Measurements from ENCODE around the gene SHMT1. TPM values are rescaled to one million over a fixed set of nuclear protein-coding genes. Genes with fewer than 3 reads are reported as not detected.

SHMT1 gene
- polyA plus RNA-seq, 1 donor = 9.9 TPM

DNA sequence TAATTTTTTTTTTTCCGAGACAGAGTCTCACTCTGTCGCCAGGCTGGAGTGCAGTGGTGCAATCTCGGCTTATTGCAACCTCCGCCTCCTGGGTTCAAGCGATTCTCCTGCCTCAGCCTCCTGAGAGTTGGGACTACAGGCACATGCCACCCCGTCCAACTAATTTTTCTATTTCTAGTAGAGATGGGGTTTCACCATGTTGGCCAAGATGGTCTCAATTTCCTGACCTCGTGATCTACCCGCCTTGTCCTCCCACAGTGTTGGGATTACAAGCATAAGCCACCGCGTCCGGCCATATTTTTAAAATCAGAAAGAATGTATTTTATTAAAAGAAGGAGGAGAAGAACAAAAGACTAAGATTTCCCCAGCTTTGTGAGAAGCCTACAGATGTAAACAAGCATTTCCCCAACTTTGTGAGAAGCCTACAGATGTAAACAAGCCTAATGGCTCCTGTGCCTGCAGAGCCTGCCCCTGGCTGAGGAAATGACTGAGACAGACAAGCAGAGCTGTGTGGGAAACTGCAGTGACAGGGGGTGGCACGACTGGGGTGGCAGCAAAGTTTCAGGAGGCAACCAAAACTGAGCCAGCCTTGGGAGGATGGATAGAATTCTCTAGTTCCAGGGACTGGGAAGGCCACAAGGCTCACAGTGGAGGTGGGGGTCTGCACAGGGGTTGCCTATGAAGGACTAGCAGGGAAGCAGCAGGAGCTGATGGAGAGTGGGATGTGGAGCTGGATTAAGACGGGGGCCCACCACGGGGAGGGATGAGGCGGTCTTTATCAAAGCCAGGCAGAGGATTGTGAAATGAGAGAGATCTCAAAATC lies 71.4 kb downstream of the SHMT1 start:
- DNase-seq (ENCODE audit: low read depth) = no peak

DNA sequence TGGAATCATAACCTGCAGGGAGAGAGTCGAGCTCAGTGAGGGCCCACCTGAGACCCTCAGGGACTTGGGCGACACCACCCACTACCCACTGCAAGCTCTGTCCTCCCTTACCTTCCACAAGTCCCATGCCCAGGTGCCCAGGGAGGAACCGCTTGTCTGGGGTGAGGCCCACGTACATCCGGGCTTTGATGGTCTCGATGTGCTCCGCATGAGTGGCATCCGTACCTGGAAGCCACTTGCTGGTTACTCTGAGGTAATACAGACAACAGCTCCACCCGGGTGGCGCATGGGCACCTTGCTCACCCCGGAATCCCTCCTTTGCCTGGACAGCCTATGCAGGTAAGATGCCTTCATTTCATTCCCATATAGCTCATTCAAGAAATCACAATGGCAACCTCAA lies 78.1 kb downstream of the SHMT1 start:
- DNase-seq (ENCODE audit: low read depth) = no peak

DNA sequence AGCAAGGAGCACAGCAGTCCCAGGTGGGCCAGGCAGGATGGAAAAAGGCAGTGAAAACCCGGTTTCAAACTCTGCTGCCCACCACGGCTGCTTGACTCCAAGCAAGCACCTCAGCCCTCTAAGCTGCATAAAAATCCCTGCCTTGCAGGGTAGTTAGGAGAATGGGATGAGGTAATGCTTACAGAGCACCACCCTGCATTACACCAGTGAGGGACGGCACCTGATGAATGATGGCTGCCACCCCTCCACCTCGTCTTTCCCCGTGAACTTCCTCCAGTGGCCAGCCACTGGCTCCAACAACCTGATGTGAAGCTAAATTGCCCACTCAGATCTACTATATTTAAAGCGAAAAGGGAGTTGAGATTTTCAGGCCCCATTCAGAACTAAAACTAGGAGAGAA lies 81.6 kb downstream of the SHMT1 start:
- no peak for DNase-seq (ENCODE audit: low read depth)

- DNase-seq (ENCODE audit: low read depth) = no peak
Measured at GRCh38 chr17:18280766-18281371, 82.5 kb downstream of the SHMT1 start.

GRCh38 chr17:18280249-18280648 lies 83.1 kb downstream of the SHMT1 start:
- no peak for DNase-seq (ENCODE audit: low read depth)

DNA sequence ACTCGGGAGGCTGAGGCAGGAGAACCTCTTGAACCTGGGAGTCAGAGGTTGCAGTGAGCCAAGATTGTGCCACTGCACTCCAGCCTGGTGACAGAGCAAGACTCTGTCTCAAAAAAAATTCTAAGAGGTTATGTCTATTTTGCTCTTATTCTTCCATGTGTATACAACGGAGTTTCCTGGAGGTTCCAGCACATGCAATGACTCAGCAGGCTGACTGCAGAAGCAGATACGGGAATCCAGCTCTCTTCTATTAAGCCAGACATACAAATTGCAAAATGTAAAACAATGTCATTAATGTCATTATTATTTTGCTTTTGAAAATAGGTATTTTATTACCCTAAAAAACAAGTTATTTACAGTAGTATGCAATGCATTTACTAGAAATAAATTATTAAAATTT lies 84.5 kb downstream of the SHMT1 start:
- DNase-seq (ENCODE audit: low read depth) = no peak

Other genes starting within 250 kb of the SHMT1 start
- 62.8 TPM for gene ALKBH5, start 179.7 kb downstream of the SHMT1 start, polyA plus RNA-seq (ENCODE audit: insufficient read length)
- 20.8 TPM for gene LLGL1, start 137.9 kb downstream of the SHMT1 start, polyA plus RNA-seq (ENCODE audit: insufficient read length)
- 146 TPM for gene FLII, start 104.8 kb downstream of the SHMT1 start, polyA plus RNA-seq (ENCODE audit: insufficient read length)
- gene MIEF2, start 102.9 kb downstream of the SHMT1 start, polyA plus RNA-seq (ENCODE audit: insufficient read length) = 14.9 TPM
- gene TOP3A, start 48.6 kb downstream of the SHMT1 start, polyA plus RNA-seq (ENCODE audit: insufficient read length) = 26.7 TPM
- 7.6 TPM for gene SMCR8, start 48.3 kb downstream of the SHMT1 start, polyA plus RNA-seq (ENCODE audit: insufficient read length)
- not detected for gene EVPLL, start 14.2 kb upstream of the SHMT1 start, polyA plus RNA-seq (ENCODE audit: insufficient read length)
- not detected for gene LGALS9C, start 113.2 kb upstream of the SHMT1 start, polyA plus RNA-seq (ENCODE audit: insufficient read length)

All from forelimb muscle (tissue), 1 donor.